B cell (primary cell): ENCODE data around the gene ANKFN1. TPM values are rescaled to one million over a fixed set of nuclear protein-coding genes. Genes with fewer than 3 reads are reported as not detected.

Experiments
- ATAC-seq: fragments of 200-7000 bp; cut with Tn5 transposase; one replicate; pipeline ENCODE4 v1.10.0; 2021; ENCODE audit warnings: low read depth, mild to moderate bottlenecking, moderate number of reproducible peaks, moderate library complexity
- CTCF ChIA-PET: fragments of 350-600 bp; sonication (Branson Sonifier 250); formaldehyde crosslinking; loops from one replicate; lab custom pipeline; 2021; ENCODE audit warnings: antibody characterized with exemption, inconsistent platforms; lab: Charles Lee
- POLR2A ChIA-PET: fragments of 350-600 bp; sonication (Branson Sonifier 250); formaldehyde crosslinking; loops from one replicate; lab custom pipeline; 2021; ENCODE audit warnings: antibody characterized with exemption; lab: Charles Lee
- DNase-seq: peaks from one replicate; pipeline ENCODE4 v3.0.0; 2013
- H2AFZ ChIP-seq: 2 replicates; pipeline ENCODE4 v1.6.1; 2012; ENCODE audit warnings: mild to moderate bottlenecking, low read depth, low read length; ENCODE audit not compliant: insufficient read depth, poor library complexity, severe bottlenecking
- H3K27ac ChIP-seq, 2 donors: 1 replicate in 1 of 2; 2 replicates in 1 of 2; pipeline ENCODE4 v1.5.1; 2012 to 2013; ENCODE audit warnings: low read length in 2 of 2, mild to moderate bottlenecking in 2 of 2, moderate library complexity in 1 of 2
- H3K27me3 ChIP-seq, 4 experiments: fragments of 200-600 bp in 1 of 4; sonication (generic) in 1 of 4; replicated peaks in 1 of 4; 1 replicate in 2 of 4; 2 replicates in 2 of 4; pipeline versions ENCODE4 v1.6.1 to v1.7.0; 2013 to 2016; ENCODE audit warnings: low read length in 3 of 4, mild to moderate bottlenecking in 2 of 4, mixed read lengths in 1 of 4, moderate library complexity in 1 of 4; ENCODE audit not compliant: insufficient read depth in 4 of 4, control insufficient read depth in 3 of 4; ENCODE audit errors: control extremely low read depth in 1 of 4
- H3K36me3 ChIP-seq, 2 experiments: replicated peaks in 1 of 2; 1 replicate in 1 of 2; 2 replicates in 1 of 2; pipeline versions ENCODE4 v1.6.1 to v1.7.1; 2013; ENCODE audit warnings: low read length in 1 of 2; ENCODE audit not compliant: insufficient read depth in 2 of 2, control insufficient read depth in 1 of 2; ENCODE audit errors: control extremely low read depth in 1 of 2, extremely low read depth in 1 of 2
- H3K4me1 ChIP-seq, 2 donors: fragments of 200-600 bp in 1 of 2; sonication (generic) in 1 of 2; 1 replicate in 1 of 2; 2 replicates in 1 of 2; pipeline versions ENCODE4 v1.5.1 to v1.6.1; 2013 to 2017; ENCODE audit warnings: low read length in 2 of 2; ENCODE audit not compliant: control insufficient read depth in 2 of 2, insufficient read depth in 2 of 2
- H3K4me2 ChIP-seq: replicated peaks from 2 replicates; pipeline ENCODE3; 2012; ENCODE audit warnings: mild to moderate bottlenecking, low read depth, low read length; ENCODE audit not compliant: poor library complexity, severe bottlenecking
- H3K4me3 ChIP-seq, 5 experiments: fragments of 200-600 bp in 1 of 5; sonication (generic) in 1 of 5; 1 replicate in 3 of 5; 2 replicates in 2 of 5; pipeline versions ENCODE4 v1.5.1 to v1.7.0; 2011 to 2016; ENCODE audit warnings: low read length in 4 of 5, mild to moderate bottlenecking in 4 of 5, low read depth in 2 of 5, control low read depth in 1 of 5, moderate library complexity in 1 of 5; ENCODE audit not compliant: insufficient read depth in 1 of 5; ENCODE audit errors: control extremely low read depth in 1 of 5, extremely low read depth in 1 of 5
- H3K79me2 ChIP-seq: fragments of 200-600 bp; sonication (generic); one replicate; pipeline ENCODE4 v1.6.0; 2016; ENCODE audit warnings: low read length; ENCODE audit not compliant: control insufficient read depth, insufficient read depth
- H3K9ac ChIP-seq: fragments of 200-600 bp; sonication (generic); 2 replicates; pipeline ENCODE4 v1.6.1; 2017; ENCODE audit warnings: mild to moderate bottlenecking, low read length, moderate library complexity
- H3K9me3 ChIP-seq, 3 donors: one replicate each; pipeline versions ENCODE4 v1.6.1 to v1.7.1; 2013; ENCODE audit warnings: low read length in 2 of 3; ENCODE audit not compliant: control insufficient read depth in 2 of 3, insufficient read depth in 1 of 3; ENCODE audit errors: control extremely low read depth in 1 of 3
- H4K20me1 ChIP-seq: 2 replicates; pipeline ENCODE4 v1.6.0; 2012; ENCODE audit warnings: mild to moderate bottlenecking, low read length; ENCODE audit not compliant: insufficient read depth, control insufficient read depth, poor library complexity, severe bottlenecking
- H3K27ac Mint-ChIP-seq: one replicate; pipeline ENCODE4 v1.8.0; 2021; ENCODE audit warnings: mixed read lengths
- H3K27me3 Mint-ChIP-seq: one replicate; pipeline ENCODE4 v1.8.0; 2021; ENCODE audit warnings: mixed read lengths
- H3K4me1 Mint-ChIP-seq: one replicate; pipeline ENCODE4 v1.8.0; 2021; ENCODE audit warnings: mixed read lengths
- H3K4me3 Mint-ChIP-seq: one replicate; pipeline ENCODE4 v1.8.0; 2021; ENCODE audit warnings: mixed read lengths
- H3K9me3 Mint-ChIP-seq: one replicate; pipeline ENCODE4 v1.8.0; 2022; ENCODE audit warnings: mixed read lengths; ENCODE audit not compliant: insufficient read depth
- EZH2 ChIP-seq: IDR thresholded peaks from 2 replicates; pipeline ENCODE4 v1.6.1; 2012; ENCODE audit warnings: borderline replicate concordance, low read depth, mild to moderate bottlenecking, moderate library complexity, low read length; ENCODE audit not compliant: insufficient read depth, poor library complexity, severe bottlenecking
- WGBS: methylation state at CpG from one replicate; pipeline ENCODE4 v1.1.5; 2013; ENCODE audit warnings: missing lambda C conversion rate; ENCODE audit not compliant: insufficient coverage; 5-methylcytosine and 5-hydroxymethylcytosine counted together
- intact Hi-C: fragments of 100-400 bp; cut with micrococcal nuclease; formaldehyde crosslinking; loops from one replicate; pipeline ENCODE4 v1.10.0; 2022
- polyA plus RNA-seq: library from polyadenylated mRNA; depleted of rRNA; stranded (reverse); fragments of >200 nt; gene quantifications from 2 replicates; pipeline ENCODE4 v1.2.3, GENCODE V29; 2012
- total RNA-seq, 2 donors: library from RNA; stranded (reverse); fragments of 120-200 nt in 1 of 2; gene quantifications; 1 replicate in 1 of 2; 2 replicates in 1 of 2; pipeline versions ENCODE4 v1.2.3 to v1.2.4, GENCODE V29; 2013 to 2022
- TF ChIP-seq, protein P1 (sequence below): fragments of 200-600 bp; IDR thresholded peaks from one replicate; pipeline ENCODE4 v1.8.0; 2022; ENCODE audit warnings: antibody characterized with exemption, mild to moderate bottlenecking

The ANKFN1 gene
- total and polyA plus RNA-seq, 2 donors (not counting 1 experiment from before 2014, with no cell fraction given), result not detected

DNA sequence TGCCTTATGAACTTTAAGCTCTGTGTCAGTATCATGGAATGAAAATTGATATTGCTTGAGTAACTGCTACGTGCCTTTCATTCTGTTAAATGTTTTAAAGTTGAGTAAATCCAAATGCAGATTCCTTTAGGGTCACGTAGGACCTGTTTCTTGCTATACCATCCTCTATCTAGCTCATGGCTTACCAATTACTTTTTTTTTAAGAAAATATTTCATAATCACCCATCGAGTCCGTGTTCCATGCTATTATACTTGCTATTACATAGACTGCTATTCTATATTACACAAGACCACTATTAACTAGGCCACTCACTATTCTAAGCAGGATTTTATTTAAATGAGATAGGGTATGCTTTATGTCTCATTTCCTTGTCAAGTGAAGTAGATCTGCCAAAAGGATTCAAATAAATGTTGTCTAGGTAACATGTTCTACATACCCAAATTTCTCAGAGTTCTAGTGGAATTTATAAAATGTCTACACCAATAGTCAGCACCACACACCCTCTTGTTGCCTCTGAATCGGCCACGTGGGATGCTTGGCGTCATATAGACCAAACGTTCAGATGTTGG is 11.9 kb downstream of the ANKFN1 start:
- WGBS, result 87% methylated on average over 4 of the region's 8 CpGs
- no peaks in the 10 kb centered on the region for H3K27me3 ChIP-seq
- Mint-ChIP-seq H3K4me1 (no peaks in the 10 kb centered on the region), H3K27me3 (no peaks in the 10 kb centered on the region), H3K4me3 (no peak overlapping the region), H3K27ac (no peak overlapping the region), H3K9me3 (no peaks in the 10 kb centered on the region)
- no peak overlapping the region for H3K4me3 ChIP-seq
- POLR2A ChIA-PET, result no interaction called here
- no peak overlapping the region for H3K4me2 ChIP-seq
- no peaks in the 10 kb centered on the region for H4K20me1 ChIP-seq
- DNase-seq (no peak), ATAC-seq (no peak)
- H2AFZ ChIP-seq, result no peak overlapping the region
- H3K36me3 ChIP-seq, result no peaks in the 10 kb centered on the region
- no peaks in the 10 kb centered on the region for H3K79me2 ChIP-seq
- intact Hi-C loops, result no loop called here
- H3K9ac ChIP-seq, result no peak overlapping the region
- CTCF ChIA-PET, result no interaction called here
- no peak for TF ChIP-seq EZH2
- TF ChIP-seq, protein P1, sequence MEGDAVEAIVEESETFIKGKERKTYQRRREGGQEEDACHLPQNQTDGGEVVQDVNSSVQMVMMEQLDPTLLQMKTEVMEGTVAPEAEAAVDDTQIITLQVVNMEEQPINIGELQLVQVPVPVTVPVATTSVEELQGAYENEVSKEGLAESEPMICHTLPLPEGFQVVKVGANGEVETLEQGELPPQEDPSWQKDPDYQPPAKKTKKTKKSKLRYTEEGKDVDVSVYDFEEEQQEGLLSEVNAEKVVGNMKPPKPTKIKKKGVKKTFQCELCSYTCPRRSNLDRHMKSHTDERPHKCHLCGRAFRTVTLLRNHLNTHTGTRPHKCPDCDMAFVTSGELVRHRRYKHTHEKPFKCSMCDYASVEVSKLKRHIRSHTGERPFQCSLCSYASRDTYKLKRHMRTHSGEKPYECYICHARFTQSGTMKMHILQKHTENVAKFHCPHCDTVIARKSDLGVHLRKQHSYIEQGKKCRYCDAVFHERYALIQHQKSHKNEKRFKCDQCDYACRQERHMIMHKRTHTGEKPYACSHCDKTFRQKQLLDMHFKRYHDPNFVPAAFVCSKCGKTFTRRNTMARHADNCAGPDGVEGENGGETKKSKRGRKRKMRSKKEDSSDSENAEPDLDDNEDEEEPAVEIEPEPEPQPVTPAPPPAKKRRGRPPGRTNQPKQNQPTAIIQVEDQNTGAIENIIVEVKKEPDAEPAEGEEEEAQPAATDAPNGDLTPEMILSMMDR, result no peak
- no peaks in the 10 kb centered on the region for H3K4me1 ChIP-seq
- no peak overlapping the region for H3K27ac ChIP-seq
- H3K9me3 ChIP-seq, result no peaks in the 10 kb centered on the region

DNA sequence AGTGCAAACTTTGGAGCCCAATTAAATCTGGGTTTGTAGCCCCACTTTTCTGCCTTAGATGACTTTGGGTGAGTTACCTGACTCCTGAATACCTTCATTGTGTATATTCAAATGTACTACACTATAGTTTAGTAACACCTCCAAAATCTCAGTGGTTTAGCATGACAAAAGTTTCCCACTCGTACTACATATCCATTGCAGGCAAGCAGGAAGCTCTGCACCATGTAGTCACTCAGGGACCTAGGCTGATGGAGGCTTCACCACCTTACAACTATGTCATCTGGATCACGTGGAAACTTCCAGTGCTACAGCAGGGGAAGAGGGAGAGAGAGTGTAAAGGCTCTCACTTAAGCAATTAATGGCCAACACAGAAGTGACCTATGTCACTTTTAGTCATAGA is 14.2 kb downstream of the ANKFN1 start:
- no peak overlapping the region for H3K4me3 ChIP-seq
- no peaks in the 10 kb centered on the region for H3K4me1 ChIP-seq
- ChIA-PET CTCF (no interaction called here), POLR2A (no interaction called here)
- H3K27ac ChIP-seq, result no peak overlapping the region
- H3K27ac Mint-ChIP-seq, result no peak overlapping the region
- H2AFZ ChIP-seq, result no peak overlapping the region
- H3K9ac ChIP-seq, result no peak overlapping the region
- no peaks in the 10 kb centered on the region for H3K9me3 Mint-ChIP-seq
- H3K27me3 ChIP-seq, result no peaks in the 10 kb centered on the region
- DNase-seq, result no peak
- no peaks in the 10 kb centered on the region for H3K36me3 ChIP-seq
- no peak overlapping the region for H3K4me2 ChIP-seq
- H3K79me2 ChIP-seq, result no peaks in the 10 kb centered on the region
- no peaks in the 10 kb centered on the region for H3K4me1 Mint-ChIP-seq
- ATAC-seq, result no peak
- no peaks in the 10 kb centered on the region for H4K20me1 ChIP-seq
- H3K4me3 Mint-ChIP-seq, result no peak overlapping the region
- intact Hi-C loops, result no loop called here
- no peaks in the 10 kb centered on the region for H3K9me3 ChIP-seq
- no peaks in the 10 kb centered on the region for H3K27me3 Mint-ChIP-seq
- TF ChIP-seq, protein P1, result no peak
- no peak for TF ChIP-seq EZH2
- no CpG with 5 or more reads among the region's 2 CpGs for WGBS
